GM18505 (cell line): Measurements from ENCODE around the gene CGREF1.
"Not testable (repeated sequence)": the region's sequence is repeated elsewhere in the genome, so short reads cannot be mapped to it uniquely, and the experiment has no call there.

Source experiments
- ATAC-seq: cut with Tn5 transposase; IDR thresholded peaks from one replicate; pipeline ENCODE4 v1.9.1; 2021; ENCODE audit not compliant: unreplicated experiment
- POLR2A ChIP-seq: IDR thresholded peaks from 4 replicates; pipeline ENCODE4 v1.6.1; 2011; ENCODE audit warnings: borderline replicate concordance; ENCODE audit not compliant: insufficient read depth, insufficient read length; ENCODE audit errors: extremely low read depth

The CGREF1 gene

GRCh38 chr2:27115519-27115918, 3.4 kb downstream of the CGREF1 start:
- TF ChIP-seq POLR2A = no peak
- ATAC-seq = no peak

GRCh38 chr2:27111392-27112078, 7.4 kb downstream of the CGREF1 start:
- ATAC-seq = not testable (repeated sequence)

GRCh38 chr2:27110603-27111352, 8.2 kb downstream of the CGREF1 start:
- ATAC-seq = not testable (repeated sequence)

GRCh38 chr2:27109083-27109482, 9.8 kb downstream of the CGREF1 start:
- no peak for TF ChIP-seq POLR2A
- no peak for ATAC-seq

- no peak for TF ChIP-seq POLR2A
- no peak for ATAC-seq
Observed at GRCh38 chr2:27108221-27108620, 10.7 kb downstream of the CGREF1 start.

GRCh38 chr2:27105981-27106380, 12.9 kb downstream of the CGREF1 start:
- no peak for ATAC-seq
- no peak for TF ChIP-seq POLR2A

- TF ChIP-seq POLR2A = no peak
- no peak for ATAC-seq
Observed at GRCh38 chr2:27102329-27102728, 16.6 kb downstream of the CGREF1 start.

- no peak for TF ChIP-seq POLR2A
- ATAC-seq = no peak
Observed at GRCh38 chr2:27100036-27100435, 18.9 kb downstream of the CGREF1 start.

GRCh38 chr2:27099334-27099955, 19.5 kb downstream of the CGREF1 start:
- no peak for ATAC-seq
- TF ChIP-seq POLR2A = no peak

- no peak for ATAC-seq
- TF ChIP-seq POLR2A = no peak
Observed at GRCh38 chr2:27097341-27097740, 21.6 kb downstream of the CGREF1 start.

GRCh38 chr2:27096748-27097297, 22.1 kb downstream of the CGREF1 start:
- ATAC-seq = no peak

GRCh38 chr2:27095745-27096651, 22.9 kb downstream of the CGREF1 start:
- peak; percentile 47 for TF ChIP-seq POLR2A
- no peak for ATAC-seq

More at GRCh38 chr2:27096748-27097297, 22.1 kb downstream of the CGREF1 start:
- TF ChIP-seq POLR2A = no peak

- no peak for TF ChIP-seq POLR2A
- no peak for ATAC-seq
Observed at GRCh38 chr2:27095427-27095744, 23.5 kb downstream of the CGREF1 start.
